Measurements from ENCODE around the gene CORO7.
"Not testable (repeated sequence)": the region's sequence is repeated elsewhere in the genome, so short reads cannot be mapped to it uniquely, and the experiment has no call there.

CORO7 gene

DNA sequence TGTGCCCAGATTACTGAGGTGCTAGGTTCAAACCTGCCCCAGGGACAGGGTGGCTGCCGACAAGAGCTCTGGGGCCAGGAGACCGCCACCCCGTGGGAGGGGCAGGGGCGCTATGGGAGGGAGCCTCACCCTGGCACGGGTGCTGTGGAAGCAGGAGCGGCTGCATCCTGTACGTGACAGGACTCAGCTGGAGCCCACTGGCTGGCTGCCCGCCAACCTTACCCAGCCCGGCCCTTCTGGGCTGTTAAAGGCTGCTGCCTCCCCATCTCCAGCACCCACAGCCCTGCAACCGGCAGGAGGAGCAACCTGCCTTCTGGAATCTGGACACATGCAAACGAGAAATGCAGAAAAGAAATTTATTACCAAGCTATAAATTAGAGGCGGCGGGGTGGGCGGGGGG, 76.5 kb downstream of the CORO7 start:
- DNase-seq: peak in 5 of 56 donors; percentile 2 to 28 (median 12)

DNA sequence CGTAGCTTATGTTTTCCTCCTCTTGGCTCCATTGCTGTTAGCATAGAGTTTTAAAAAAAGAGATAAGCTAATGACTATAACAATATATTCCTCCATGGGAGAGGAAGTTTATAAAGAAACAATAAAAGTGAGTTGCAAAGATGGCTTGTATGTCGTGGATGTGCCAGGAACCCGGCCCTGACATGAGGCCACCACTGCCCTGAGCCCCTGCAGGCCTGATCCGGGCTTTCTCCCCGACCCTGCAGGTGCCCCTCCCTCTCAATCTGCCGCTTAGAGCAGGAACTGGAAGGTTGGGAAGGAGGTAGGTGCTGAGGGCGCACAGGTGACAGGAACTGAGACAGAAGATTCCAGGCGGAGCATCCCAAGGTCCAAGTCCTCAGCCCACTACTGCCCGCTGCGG, 76.9 kb downstream of the CORO7 start:
- DNase-seq: no peak

DNA sequence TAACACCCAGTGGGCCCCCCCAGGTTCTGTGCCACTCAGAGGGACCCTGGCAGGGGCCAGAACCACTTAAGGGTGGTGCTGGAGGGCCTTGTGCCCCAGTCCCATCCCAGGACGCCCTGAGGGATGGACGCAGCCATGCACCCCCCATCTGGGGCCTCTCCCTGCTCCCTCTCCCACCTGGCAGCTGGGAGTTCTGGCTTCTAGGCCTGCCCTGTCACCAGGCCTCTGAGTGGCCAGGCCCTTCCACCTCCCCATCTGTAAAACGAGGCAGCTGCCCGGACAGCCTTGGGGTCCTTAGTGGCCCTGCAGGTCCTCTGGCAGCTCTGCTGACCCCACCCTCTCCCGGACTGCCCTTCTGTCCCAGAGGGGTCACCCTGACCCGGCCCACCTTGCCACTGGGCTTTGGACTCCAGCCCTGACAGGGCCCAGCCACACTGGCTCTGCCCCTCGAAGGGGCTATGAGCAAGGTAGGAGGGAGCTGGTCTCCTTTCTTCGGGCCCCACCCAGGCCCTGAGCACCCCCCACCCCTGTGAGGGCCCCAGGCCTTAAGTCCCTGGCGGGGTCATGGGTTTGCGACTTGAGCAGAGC, 77.6 kb downstream of the CORO7 start:
- no peak for DNase-seq

DNA sequence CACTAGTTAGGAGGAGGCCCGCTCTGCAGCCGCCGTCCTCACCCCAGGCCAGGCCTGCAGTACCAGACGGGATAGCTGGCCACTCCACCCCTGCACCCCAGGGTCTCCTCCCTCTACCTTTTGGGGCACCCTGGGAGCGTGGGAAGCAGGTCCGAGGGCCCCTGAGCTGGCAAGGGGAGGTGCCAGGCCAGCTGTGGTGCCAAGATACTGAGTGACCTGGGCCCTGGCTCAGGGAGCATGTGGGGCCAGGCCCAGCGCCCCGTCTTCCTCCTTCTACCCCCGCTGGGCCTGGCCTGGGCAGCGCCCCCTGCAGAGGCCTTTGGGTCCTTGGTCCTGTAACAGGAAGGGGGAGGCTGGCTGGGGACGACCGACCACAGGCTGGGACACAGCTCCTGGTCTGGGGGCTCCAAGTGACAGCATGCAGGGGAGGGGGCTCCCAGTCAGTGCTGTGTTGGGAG, 78.2 kb downstream of the CORO7 start:
- DNase-seq: no peak

DNA sequence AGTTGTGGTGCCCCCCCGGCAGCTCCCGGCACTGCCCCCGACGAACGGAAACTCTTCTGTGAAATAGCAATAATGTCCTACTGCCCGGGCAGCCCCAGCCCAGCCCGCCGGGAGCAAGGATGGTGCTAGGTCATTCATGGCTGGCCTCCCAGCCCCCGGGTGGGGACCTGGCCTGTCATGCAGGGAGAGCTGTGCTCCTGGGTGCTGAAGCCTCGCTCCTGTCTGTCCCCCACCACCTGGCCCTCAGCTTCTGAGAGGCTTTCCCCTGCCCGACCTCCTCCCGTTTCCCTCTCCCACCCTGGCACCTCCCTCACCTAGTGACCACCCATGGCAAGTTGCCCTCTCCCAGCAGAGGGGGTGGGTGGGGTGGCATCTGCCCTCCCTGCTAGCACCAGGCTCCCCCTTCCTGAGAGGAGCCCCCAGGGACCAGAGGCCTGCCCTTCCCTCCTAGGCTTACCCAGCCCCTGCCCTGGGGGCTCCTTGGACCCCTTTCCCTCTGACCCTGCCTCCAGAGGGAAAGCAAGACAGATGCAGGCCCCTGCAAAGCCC, 78.8 kb downstream of the CORO7 start:
- DNase-seq: no peak

DNA sequence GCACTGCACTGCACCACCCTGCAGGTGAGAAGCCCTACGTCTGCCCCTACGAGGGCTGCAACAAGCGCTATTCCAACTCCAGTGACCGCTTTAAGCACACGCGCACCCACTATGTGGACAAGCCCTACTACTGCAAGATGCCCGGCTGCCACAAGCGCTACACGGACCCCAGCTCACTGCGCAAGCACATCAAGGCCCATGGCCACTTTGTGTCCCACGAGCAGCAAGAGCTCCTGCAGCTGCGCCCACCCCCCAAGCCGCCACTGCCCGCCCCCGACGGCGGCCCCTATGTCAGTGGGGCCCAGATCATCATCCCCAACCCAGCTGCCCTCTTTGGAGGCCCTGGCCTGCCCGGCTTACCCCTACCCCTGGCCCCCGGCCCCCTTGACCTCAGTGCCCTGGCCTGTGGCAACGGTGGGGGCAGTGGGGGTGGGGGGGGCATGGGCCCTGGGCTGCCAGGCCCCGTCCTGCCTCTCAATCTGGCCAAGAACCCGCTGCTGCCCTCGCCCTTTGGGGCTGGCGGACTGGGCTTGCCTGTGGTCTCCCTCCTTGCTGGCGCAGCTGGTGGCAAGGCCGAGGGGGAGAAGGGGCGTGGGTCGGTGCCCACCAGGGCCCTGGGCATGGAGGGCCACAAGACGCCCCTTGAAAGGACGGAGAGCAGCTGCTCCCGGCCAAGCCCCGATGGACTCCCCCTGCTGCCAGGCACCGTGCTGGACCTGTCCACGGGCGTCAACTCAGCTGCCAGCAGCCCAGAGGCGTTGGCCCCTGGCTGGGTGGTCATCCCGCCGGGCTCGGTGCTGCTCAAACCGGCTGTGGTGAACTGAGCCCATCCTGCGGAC, 79.5 kb downstream of the CORO7 start:
- DNase-seq: no peak

DNA sequence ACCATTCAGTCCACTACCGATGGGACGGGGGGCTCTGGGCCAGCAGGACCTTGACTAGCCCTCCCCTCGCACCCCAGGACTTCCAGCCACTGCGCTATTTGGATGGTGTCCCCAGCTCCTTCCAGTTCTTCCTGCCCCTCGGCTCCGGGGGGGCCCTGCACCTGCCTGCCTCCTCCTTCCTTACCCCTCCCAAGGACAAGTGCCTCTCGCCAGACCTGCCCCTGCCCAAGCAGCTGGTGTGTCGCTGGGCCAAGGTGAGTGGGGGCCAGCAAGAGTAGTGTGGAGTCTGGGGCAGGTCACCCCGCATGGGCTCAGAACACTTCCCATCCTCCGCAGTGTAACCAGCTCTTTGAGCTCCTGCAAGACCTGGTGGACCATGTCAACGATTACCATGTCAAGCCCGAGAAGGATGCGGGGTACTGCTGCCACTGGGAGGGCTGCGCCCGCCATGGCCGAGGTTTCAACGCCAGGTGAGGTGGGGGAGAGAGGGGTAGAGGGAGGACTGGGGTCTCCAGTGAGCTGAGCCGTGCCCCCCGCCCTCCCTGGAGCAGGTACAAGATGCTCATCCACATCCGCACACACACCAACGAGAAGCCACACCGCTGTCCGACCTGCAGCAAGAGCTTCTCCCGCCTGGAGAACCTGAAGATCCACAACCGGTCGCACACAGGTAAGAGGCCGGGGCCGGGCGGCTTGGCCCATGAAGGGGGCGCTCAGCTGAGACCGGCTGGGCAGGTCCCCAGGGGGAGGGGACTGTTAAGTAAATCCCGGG, 81.5 kb downstream of the CORO7 start:
- no peak for DNase-seq

DNA sequence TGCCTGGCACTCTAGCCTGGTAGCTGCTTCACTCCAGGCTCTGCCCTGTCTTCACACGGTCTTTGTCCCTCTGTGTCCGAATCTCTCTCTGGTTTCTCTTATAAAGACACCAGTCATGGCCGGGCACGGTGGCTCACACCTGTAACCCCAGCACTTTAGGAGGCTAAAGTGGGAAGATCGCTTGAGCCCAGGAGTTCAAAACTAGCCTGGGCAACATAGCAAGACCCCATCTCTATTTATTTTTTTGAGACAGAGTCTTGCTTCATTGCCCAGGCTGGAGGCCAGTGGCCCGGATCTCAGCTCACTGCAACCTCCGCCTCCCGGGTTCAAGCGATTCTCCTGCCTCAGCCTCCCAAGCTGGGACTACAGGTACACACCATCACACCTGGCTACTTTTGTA, 82.7 kb downstream of the CORO7 start:
- DNase-seq: not testable (repeated sequence)

DNA sequence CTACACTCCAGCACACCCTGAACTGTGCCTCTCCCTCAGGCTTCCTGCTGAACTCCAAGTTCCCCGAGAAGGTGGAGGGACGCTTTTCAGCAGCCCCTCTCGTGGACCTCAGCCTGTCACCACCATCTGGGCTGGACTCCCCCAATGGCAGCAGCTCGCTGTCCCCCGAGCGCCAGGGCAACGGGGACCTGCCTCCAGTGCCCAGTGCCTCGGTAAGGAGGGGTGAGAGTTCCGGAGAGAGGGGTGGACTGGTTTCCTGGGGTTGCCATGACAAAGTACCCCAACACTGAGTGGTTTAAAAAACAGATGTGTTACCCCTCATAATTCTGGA, 83.1 kb downstream of the CORO7 start:
- no peak for DNase-seq

DNA sequence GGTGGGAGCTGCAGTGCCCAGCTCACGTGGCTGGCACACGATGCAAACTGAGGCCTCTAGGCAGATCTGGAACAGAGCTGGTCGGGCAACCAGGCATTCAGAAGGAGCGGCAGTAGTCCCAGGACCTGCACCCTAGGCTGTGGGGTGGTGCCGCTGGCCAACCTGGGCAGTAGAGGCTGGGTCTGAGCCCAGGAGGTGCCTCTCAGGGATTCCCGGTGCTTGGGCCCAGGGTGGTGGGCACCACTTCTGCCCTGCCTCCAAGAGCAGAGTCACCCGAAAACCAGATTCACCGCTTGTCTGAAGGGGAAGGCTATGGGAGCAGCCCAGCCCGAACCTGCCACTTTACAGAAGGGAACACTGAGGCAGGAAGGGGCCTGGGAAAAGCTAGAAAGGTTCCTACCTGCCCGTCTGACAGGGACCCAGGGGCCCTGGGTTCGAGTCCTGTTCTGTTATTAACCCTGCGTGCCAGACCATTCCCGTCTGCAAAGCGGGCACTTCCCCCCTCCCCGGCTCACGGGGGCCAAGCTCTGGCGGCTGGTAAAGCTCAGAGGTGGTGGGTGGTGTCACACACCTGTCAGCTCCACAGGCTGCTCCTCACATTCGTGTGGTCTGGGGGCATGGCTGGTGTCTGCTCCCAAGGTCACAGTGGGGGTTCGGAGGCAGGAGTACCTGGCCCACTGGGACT, 83.6 kb downstream of the CORO7 start:
- DNase-seq: no peak

DNA sequence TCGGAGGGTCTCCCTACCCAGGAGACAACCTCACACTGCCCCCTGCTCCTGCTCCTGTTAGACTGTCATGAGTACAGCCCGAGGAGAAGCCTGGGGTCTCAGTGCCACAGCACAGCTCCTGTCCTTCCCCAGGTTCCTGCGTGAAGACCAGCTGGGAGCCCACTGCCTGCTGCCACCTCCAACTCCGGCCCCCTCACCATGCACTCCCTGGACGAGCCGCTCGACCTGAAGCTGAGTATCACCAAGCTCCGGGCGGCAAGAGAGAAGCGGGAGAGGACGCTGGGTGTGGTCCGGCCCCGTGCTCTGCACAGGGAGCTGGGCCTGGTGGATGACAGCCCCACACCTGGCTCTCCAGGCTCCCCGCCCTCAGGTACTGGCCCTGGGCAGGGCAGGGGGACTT, 84.3 kb downstream of the CORO7 start:
- DNase-seq: no peak

DNA sequence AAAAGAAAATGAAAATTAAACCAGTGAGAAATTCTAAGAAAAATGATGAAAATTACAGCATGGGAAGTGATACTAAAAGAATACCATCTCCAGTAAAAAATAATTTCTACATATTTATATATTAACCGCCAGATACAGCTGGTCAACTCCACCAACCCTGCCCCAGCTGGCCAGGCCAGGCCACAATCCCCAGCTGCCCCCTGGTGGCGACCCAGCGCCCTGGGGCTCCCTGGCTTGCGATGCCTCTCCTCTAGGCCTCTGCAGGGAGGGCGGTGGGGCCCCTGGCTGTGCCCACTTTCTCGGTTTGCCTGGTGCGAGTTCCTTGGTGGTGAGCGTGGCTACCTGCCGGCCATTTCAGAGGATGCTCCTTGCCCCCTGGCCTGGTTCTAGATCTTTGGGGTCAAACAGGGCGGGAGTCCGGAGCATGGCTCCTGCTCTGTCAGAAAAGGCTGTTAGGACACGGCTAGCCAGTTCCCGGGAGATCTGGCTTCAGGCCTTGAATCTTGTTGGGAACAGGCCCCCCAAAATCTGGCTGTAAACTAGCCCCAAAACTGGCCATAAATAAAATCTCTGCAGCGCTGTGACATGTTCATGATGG, 86.0 kb downstream of the CORO7 start:
- DNase-seq: peak in 48 of 56 donors; percentile 8 to 84 (median 49)

DNA sequence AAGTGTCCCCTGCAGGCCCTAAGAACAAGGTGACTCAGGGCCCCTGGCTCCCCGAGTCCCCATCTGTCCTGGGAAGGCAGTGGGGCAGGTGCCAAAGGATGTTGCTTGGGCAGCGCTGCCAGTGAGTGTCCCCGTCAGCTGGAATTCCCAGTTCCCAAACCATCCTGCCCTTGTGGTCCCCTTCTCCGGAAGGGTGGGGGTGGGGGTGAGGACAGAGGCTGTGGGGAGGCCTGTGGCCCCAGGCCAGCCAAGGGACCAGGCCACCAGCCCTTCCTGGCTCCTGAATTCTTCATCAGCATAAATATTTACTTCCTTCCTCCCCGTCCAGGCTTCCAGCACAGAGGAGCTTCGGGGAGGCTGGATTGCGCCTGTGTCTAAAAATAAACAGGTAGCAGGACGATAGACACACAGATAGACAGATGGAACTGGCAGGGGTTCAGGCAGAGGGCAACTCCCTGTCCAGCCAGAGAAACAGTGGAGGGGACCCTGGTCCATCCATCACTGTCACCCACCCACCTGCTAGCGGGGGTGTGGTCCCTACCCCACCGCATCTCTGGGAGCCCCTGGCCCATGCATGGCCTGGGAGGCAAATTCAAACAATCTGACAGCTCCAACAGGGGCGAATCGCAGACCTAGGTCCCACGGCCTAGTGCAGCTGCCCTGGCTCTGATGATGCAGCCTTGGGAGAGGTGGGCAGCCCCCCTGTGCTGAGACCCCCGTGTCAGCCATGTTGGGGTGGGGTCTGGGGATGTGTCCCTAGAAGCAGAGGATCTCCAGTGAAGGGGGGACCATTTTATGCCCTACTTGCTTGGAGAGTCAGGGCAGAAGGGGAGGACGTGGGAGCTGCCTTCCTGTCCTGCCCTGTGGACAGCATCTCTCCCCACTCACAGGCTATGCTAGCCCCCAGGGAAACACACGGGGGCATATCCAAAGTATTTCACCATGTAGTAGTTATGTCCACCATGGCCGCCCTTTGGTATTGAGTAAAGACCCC, 87.3 kb downstream of the CORO7 start:
- DNase-seq: no peak

DNA sequence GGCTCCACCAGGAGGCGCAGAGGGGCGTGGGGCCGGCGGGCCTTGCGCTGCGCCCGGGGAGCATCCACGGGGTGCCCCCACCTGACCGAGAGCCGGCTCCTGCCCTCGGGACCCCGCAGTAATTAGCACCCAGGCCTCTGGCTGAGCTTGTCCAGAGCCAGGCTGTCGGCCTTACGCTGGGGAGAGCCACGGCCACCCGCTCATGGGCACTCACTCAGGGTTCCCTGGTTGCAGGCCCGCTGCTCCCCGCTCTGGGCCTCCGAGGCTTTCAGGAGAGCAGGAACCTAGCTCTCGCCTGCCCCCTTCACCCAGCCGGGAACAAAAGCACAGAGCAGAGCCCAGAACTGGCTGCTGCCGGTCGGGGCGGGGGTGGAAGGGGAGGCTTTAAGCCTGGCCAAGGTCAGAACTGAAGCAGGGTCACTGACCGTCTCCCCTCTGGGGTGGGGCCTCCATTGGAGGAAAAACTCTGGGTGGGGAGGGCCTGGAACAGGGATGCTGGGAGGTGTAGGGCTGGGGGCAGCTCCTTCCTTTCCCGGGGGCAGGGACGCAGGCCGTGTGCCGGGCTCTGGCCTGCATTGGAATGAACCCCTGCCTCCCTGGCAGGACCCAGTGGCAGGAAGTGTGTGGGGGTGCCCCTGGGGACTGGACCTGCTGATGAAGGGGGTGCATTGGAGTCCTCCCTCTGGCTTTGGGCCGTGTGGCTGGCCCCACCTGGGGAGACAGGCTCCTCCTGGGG, 88.2 kb downstream of the CORO7 start:
- DNase-seq: peak in 48 of 56 donors; percentile 19 to 79 (median 54)

DNA sequence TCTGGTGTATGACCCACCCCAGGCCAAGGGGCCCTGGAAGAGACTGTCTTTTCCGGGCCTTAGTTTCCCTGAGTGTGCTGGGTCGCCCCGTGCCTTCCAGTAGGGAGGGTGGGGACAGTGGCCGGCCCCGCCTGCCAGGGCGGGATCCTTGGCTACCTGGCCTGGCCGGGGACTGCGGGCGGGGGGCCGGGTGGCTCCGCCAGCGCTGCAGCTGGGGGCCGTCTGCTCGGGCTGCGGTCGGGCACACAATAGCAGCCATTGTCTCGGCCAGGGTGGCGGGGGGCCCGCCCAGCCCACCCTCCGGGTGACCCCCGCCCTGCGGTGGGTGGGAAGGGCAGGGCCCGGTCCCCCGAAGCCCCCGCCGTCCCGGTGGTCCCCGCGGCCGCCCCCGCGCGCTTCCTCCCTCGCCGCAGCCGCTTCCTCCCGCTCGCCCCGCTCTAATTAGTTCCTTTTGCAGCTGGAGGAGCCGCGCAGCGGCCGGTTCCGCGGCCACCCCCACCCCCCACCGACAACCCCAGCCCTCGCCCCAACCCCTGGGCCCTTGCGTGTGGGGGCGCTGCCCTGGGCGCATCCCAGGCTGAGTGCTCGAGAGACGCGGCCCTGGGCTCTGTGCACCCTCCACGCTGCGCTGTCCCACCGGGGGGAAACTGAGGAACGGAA, 88.9 kb downstream of the CORO7 start:
- peak in 3 of 56 donors; percentile 24 to 58 (median 39) for DNase-seq

DNA sequence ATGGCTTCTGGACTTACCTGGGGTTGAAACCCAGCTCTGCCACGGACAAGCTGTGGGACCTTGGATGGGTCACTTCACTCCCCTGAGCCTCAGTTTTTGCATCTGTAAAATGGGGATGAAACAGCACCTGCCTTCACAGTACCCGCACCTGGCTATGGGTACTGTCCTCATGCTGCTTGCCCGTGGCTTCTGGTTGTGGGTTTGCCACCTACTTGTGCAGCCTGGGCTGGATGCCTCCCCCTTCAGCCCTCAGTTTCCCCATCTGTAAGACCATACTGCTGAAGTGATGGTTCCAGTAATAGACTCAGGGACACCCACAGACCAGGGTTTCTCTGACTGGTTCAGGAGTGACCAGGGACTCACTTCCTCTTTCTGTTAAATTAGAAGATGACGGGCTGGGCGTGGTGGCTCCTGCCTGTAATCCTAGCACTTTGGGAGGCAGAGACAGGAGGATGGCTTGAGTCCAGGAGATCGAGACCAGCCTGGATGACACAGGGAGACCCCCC, 91.1 kb downstream of the CORO7 start:
- no peak for DNase-seq

DNA sequence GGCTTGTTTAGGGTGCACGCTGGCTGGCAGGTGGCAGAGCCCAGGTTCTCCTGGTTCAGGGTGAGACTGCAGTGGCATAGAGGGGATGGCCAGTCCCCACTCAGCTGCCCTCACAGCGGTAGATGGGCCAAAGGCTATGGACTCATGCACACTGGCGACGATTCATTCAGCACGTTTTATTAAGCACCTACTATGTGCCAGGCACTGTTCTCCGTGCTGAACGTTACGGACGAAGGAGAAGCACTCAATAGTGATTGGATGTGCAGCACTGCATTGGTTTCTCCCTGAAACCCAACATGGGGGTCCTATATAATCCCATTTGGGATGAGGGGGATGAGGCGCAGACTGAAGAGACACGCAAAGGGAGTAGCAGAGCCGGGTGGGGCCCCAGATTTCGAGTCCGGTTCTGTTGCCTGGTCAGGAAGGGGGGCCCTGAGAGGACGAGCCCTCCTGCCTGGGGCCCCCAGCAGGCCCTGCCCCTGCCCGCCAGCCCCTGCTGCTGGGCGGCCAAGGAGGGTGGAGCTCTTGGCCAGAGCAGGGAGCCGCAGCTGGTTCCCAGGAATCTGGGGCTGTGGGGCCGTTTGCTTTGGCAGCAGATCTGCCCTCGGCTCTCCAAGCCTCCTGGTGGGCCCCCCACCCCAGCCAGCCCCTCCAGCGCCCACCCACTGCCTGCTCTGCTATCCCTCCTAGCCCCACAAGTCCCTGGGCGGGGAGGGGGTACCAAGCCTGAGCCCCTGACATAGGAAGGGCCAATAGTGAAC, 91.7 kb downstream of the CORO7 start:
- no peak for DNase-seq

Measured in amygdala (tissue), 56 donors.